HepG2 (cell line): ENCODE results near the gene GPS1. TPM values are rescaled to one million over a fixed set of nuclear protein-coding genes. Genes with fewer than 3 reads are reported as not detected.

ENCODE experiments used
- AGO1 ChIP-seq: fragments of 200-400 bp; formaldehyde crosslinking; IDR thresholded peaks from 2 replicates; pipeline ENCODE4 v1.6.1; 2017; ENCODE audit warnings: mild to moderate bottlenecking, low read depth, low read length, moderate library complexity; ENCODE audit not compliant: poor library complexity, severe bottlenecking
- CREB1 ChIP-seq, 2 experiments: fragments of 450-650 bp in 1 of 2; IDR thresholded peaks; 2 replicates each; pipeline ENCODE4 v1.6.1; 2016 to 2017; ENCODE audit warnings: control low read depth in 1 of 2, mild to moderate bottlenecking in 1 of 2, missing compliant biosample characterization in 1 of 2, missing genetic modification characterization in 1 of 2
- DR1 ChIP-seq: sonication (generic); formaldehyde crosslinking; IDR thresholded peaks from 2 replicates; pipeline ENCODE4 v1.8.0; 2021; ENCODE audit warnings: mild to moderate bottlenecking, missing genetic modification reagents, inconsistent platforms
- ELF4 ChIP-seq: sonication (generic); formaldehyde crosslinking; IDR thresholded peaks from 2 replicates; pipeline ENCODE4 v1.5.0; 2020; ENCODE audit warnings: missing genetic modification reagents, mild to moderate bottlenecking, moderate library complexity, borderline replicate concordance
- ETV5 ChIP-seq: IDR thresholded peaks from 2 replicates; pipeline ENCODE4 v1.6.1; 2018; ENCODE audit warnings: missing biosample characterization, missing genetic modification reagents, inconsistent platforms, borderline replicate concordance
- MAFF ChIP-seq: IDR thresholded peaks from 2 replicates; pipeline ENCODE4 v1.6.1; 2011; ENCODE audit warnings: low read depth, low read length, improper control_type of control experiment
- MTA1 ChIP-seq: sonication (generic); formaldehyde crosslinking; IDR thresholded peaks from 2 replicates; pipeline ENCODE4 v1.4.0; 2020; ENCODE audit warnings: missing genetic modification reagents, mild to moderate bottlenecking, borderline replicate concordance
- NAIF1 ChIP-seq: sonication (generic); formaldehyde crosslinking; IDR thresholded peaks from 2 replicates; pipeline ENCODE4 v1.5.0; 2020; ENCODE audit warnings: mild to moderate bottlenecking, missing genetic modification reagents, borderline replicate concordance
- NFYC ChIP-seq: IDR thresholded peaks from 2 replicates; pipeline ENCODE4 v1.6.1; 2016; ENCODE audit warnings: missing genetic modification reagents, missing compliant biosample characterization
- RBM39 ChIP-seq: fragments of 200-400 bp; formaldehyde crosslinking; IDR thresholded peaks from one replicate; pipeline ENCODE4 v1.6.1; 2018; ENCODE audit warnings: antibody characterized with exemption, mild to moderate bottlenecking, low read depth, low read length; ENCODE audit not compliant: poor library complexity, severe bottlenecking
- SP4 ChIP-seq: sonication (generic); formaldehyde crosslinking; IDR thresholded peaks from 2 replicates; pipeline ENCODE4 v1.8.1; 2023; ENCODE audit warnings: mild to moderate bottlenecking, missing genetic modification reagents
- SRSF1 ChIP-seq: fragments of 200-400 bp; formaldehyde crosslinking; optimal IDR thresholded peaks from 2 replicates; pipeline ENCODE3; 2017; ENCODE audit warnings: mild to moderate bottlenecking, low read depth, low read length, moderate library complexity
- TAF1 ChIP-seq: sonication (generic); formaldehyde crosslinking; IDR thresholded peaks from 2 replicates; pipeline ENCODE4 v1.4.0; 2020; ENCODE audit warnings: missing genetic modification reagents
- U2AF2 ChIP-seq: fragments of 200-400 bp; formaldehyde crosslinking; IDR thresholded peaks from 2 replicates; pipeline ENCODE4 v1.6.1; 2017; ENCODE audit warnings: low read depth, mild to moderate bottlenecking, low read length
- ZBTB2 ChIP-seq: sonication (generic); formaldehyde crosslinking; IDR thresholded peaks from 2 replicates; pipeline ENCODE4 v1.8.0; 2022; ENCODE audit warnings: low read depth, missing genetic modification reagents
- ZFP36 ChIP-seq: fragments of 150-350 bp; IDR thresholded peaks from 2 replicates; pipeline ENCODE4 v1.6.1; 2018; ENCODE audit warnings: borderline replicate concordance, low read length, low read depth; ENCODE audit not compliant: partially characterized antibody
- ZNF207 ChIP-seq: fragments of 450-650 bp; IDR thresholded peaks from 2 replicates; pipeline ENCODE4 v1.6.1; 2016; ENCODE audit warnings: antibody characterized with exemption, borderline replicate concordance
- ZNF34 ChIP-seq: sonication (generic); formaldehyde crosslinking; IDR thresholded peaks from 2 replicates; pipeline ENCODE4 v1.4.0; 2020; ENCODE audit warnings: mild to moderate bottlenecking, missing genetic modification reagents, borderline replicate concordance
- ZNF430 ChIP-seq: sonication (generic); formaldehyde crosslinking; IDR thresholded peaks from 2 replicates; pipeline ENCODE4 v1.9.0; 2021; ENCODE audit warnings: mild to moderate bottlenecking, missing genetic modification reagents
- ZNF543 ChIP-seq: sonication (generic); formaldehyde crosslinking; IDR thresholded peaks from 2 replicates; pipeline ENCODE4 v1.4.0; 2020; ENCODE audit warnings: mild to moderate bottlenecking, missing genetic modification reagents
- ZNF570 ChIP-seq: sonication (generic); formaldehyde crosslinking; IDR thresholded peaks from 2 replicates; pipeline ENCODE4 v1.4.0; 2020; ENCODE audit warnings: mild to moderate bottlenecking, missing genetic modification reagents, borderline replicate concordance
- ZNF850 ChIP-seq: sonication (generic); formaldehyde crosslinking; conservative IDR thresholded peaks from 2 replicates; pipeline ENCODE4 v1.9.0; 2021; ENCODE audit warnings: mild to moderate bottlenecking, missing genetic modification reagents
- polyA plus RNA-seq, 8 experiments: library from polyadenylated mRNA; depleted of rRNA in 3 of 8; stranded (reverse) in 7 of 8; unstranded in 1 of 8; fragments of >200 nt; fragmentation: Illumina TruSeq in 4 of 8; extraction: Trizol in 4 of 8; gene quantifications; 2 replicates each; pipeline versions ENCODE4 v1.2.1 to v1.2.3, GENCODE V29; 2011 to 2016; ENCODE audit warnings: low read depth in 4 of 8, missing spikeins in 1 of 8, mixed read lengths in 1 of 8; ENCODE audit not compliant: insufficient read depth in 1 of 8
- total RNA-seq, 5 experiments: library from RNA; depleted of rRNA; stranded (reverse); fragments of >200 nt; fragmentation: Illumina TruSeq; extraction: Trizol; gene quantifications; 2 replicates each; pipeline ENCODE4 v1.2.3, GENCODE V29; 2016; ENCODE audit warnings: low read depth in 1 of 5
- TF ChIP-seq, protein P1 (sequence below): sonication (generic); formaldehyde crosslinking; IDR thresholded peaks from 2 replicates; pipeline ENCODE4 v1.4.0; 2020; ENCODE audit warnings: missing genetic modification reagents
- TF ChIP-seq, protein P2 (sequence below): sonication (generic); formaldehyde crosslinking; IDR thresholded peaks from 2 replicates; pipeline ENCODE4 v1.5.1; 2020; ENCODE audit warnings: missing genetic modification reagents, mild to moderate bottlenecking, borderline replicate concordance

The GPS1 gene
- total and polyA plus RNA-seq, 2 of the 13 experiments (the other 11 are each of a cell fraction or from before 2014, with no cell fraction given) = 124 to 128 TPM

DNA sequence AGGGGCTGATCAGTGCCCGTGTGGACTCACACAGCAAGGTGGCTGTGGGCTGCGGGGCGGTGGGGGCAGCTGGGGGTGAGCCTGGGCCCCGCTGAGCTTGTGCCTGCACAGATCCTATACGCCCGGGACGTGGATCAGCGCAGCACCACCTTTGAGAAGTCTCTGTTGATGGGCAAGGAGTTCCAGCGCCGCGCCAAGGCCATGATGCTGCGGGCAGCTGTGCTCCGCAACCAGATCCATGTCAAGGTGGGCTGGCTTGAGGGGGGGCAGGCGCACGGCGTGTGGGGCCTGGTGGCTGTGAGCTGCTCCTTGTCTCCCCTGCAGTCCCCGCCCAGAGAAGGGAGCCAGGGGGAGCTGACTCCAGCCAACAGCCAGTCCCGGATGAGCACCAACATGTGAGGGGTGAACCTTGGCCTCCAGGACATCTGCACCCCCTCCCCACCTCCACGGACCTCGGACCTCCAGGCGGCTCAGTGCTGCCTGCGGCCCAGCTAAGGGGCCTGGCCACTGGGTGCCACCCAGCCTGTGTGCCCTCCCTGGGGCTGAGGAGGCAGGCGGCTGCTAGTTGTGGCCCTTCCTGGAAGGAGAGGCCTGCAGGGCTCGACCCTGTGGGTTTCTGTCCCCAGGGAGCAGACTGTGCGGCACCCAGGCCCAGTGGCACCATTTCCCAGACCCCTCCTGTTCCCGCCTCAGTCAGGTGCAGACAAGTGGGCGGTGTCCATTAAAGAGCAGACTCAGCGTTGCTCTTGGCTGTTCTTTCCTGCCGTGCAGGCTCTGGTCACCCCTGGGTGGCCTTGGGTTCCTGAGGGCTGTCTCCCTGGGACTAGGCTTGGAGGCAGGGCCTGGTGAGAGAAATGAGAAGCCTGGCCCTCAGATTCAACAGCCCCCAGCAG is 5.3 kb downstream of the GPS1 start (continued):
- TF ChIP-seq, protein P1, sequence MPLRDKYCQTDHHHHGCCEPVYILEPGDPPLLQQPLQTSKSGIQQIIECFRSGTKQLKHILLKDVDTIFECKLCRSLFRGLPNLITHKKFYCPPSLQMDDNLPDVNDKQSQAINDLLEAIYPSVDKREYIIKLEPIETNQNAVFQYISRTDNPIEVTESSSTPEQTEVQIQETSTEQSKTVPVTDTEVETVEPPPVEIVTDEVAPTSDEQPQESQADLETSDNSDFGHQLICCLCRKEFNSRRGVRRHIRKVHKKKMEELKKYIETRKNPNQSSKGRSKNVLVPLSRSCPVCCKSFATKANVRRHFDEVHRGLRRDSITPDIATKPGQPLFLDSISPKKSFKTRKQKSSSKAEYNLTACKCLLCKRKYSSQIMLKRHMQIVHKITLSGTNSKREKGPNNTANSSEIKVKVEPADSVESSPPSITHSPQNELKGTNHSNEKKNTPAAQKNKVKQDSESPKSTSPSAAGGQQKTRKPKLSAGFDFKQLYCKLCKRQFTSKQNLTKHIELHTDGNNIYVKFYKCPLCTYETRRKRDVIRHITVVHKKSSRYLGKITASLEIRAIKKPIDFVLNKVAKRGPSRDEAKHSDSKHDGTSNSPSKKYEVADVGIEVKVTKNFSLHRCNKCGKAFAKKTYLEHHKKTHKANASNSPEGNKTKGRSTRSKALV (CRISPR knock-in tag) = no peak
- TF ChIP-seq TAF1 (CRISPR knock-in tag) = peak; percentile 45; the same call in 1 of the 2 replicates
- TF ChIP-seq ZNF543 (CRISPR knock-in tag) = peak; percentile 91
- no peak for TF ChIP-seq ELF4
- TF ChIP-seq NAIF1 = no peak
- no peak for TF ChIP-seq CREB1 (IDR thresholded peaks at IDR 0.05)
- TF ChIP-seq CREB1 (CRISPR knock-in tag; IDR thresholded peaks at IDR 0.05) = no peak
- no peak for TF ChIP-seq U2AF2
- no peak for TF ChIP-seq ZNF34 (CRISPR knock-in tag)
- no peak for TF ChIP-seq RBM39
- TF ChIP-seq ZBTB2 = no peak
- peak; percentile 97 for TF ChIP-seq MTA1 (CRISPR knock-in tag)
- no peak; the same call in 1 of the 2 replicates for TF ChIP-seq DR1 (CRISPR knock-in tag)
- 0 out of 2 replicates have a peak, but pooled peaks have one; percentile 63 for TF ChIP-seq ZNF430 (CRISPR knock-in tag)
- TF ChIP-seq AGO1 = no peak
- peak; percentile 72 for TF ChIP-seq SRSF1
- no peak for TF ChIP-seq ZNF850 (CRISPR knock-in tag)
- TF ChIP-seq ZNF207 = no peak
- TF ChIP-seq ZFP36 = no peak
- TF ChIP-seq SP4 (CRISPR knock-in tag) = peak; percentile 68
- TF ChIP-seq MAFF = peak; percentile 55
- TF ChIP-seq ZNF570 (CRISPR knock-in tag) = 0 out of 2 replicates have a peak, but pooled peaks have one; percentile 30
- TF ChIP-seq, protein P2, sequence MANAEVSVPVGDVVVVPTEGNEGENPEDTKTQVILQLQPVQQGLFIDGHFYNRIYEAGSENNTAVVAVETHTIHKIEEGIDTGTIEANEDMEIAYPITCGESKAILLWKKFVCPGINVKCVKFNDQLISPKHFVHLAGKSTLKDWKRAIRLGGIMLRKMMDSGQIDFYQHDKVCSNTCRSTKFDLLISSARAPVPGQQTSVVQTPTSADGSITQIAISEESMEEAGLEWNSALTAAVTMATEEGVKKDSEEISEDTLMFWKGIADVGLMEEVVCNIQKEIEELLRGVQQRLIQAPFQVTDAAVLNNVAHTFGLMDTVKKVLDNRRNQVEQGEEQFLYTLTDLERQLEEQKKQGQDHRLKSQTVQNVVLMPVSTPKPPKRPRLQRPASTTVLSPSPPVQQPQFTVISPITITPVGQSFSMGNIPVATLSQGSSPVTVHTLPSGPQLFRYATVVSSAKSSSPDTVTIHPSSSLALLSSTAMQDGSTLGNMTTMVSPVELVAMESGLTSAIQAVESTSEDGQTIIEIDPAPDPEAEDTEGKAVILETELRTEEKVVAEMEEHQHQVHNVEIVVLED (CRISPR knock-in tag) = peak; percentile 71
- peak; percentile 44; the same call in 1 of the 2 replicates for TF ChIP-seq NFYC (CRISPR knock-in tag)
- peak; percentile 68 for TF ChIP-seq ETV5 (CRISPR knock-in tag)
